Central memory CD4-positive, alpha-beta T cell (primary cell): ENCODE data around the gene BCAT1.
A peak's percentile ranks its signal among the peaks of the same experiment; 100 is the strongest.

Source experiments
- DNase-seq: peaks from one replicate; pipeline ENCODE4 v3.0.0; 2022

BCAT1 gene

GRCh38 chr12:24806386-24806785 is 142.5 kb downstream of the BCAT1 start:
- no peak for DNase-seq

- DNase-seq: no peak
Observed at GRCh38 chr12:24803430-24804245, 145.3 kb downstream of the BCAT1 start.

- no peak for DNase-seq
Observed at GRCh38 chr12:24798335-24798734, 150.6 kb downstream of the BCAT1 start.

GRCh38 chr12:24797901-24798300 is 151.0 kb downstream of the BCAT1 start:
- no peak for DNase-seq

- no peak for DNase-seq
Observed at GRCh38 chr12:24796876-24797275, 152.0 kb downstream of the BCAT1 start.

- DNase-seq: peak; percentile 3
Observed at GRCh38 chr12:24795699-24796347, 153.1 kb downstream of the BCAT1 start.

GRCh38 chr12:24791622-24792021 is 157.3 kb downstream of the BCAT1 start:
- DNase-seq: no peak

- no peak for DNase-seq
Observed at GRCh38 chr12:24788886-24789285, 160.0 kb downstream of the BCAT1 start.

GRCh38 chr12:24780697-24781368 is 168.1 kb downstream of the BCAT1 start:
- no peak for DNase-seq

GRCh38 chr12:24778486-24779304 is 170.2 kb downstream of the BCAT1 start:
- no peak for DNase-seq

GRCh38 chr12:24777359-24777758 is 171.5 kb downstream of the BCAT1 start:
- DNase-seq: no peak

GRCh38 chr12:24776861-24777260 is 172.0 kb downstream of the BCAT1 start:
- DNase-seq: no peak

- no peak for DNase-seq
Observed at GRCh38 chr12:24775073-24775472, 173.8 kb downstream of the BCAT1 start.

- DNase-seq: no peak
Observed at GRCh38 chr12:24773996-24774395, 174.9 kb downstream of the BCAT1 start.

- no peak for DNase-seq
Observed at GRCh38 chr12:24772813-24773212, 176.1 kb downstream of the BCAT1 start.

- DNase-seq: no peak
Observed at GRCh38 chr12:24770821-24771220, 178.1 kb downstream of the BCAT1 start.

- DNase-seq: no peak
Observed at GRCh38 chr12:24770334-24770733, 178.6 kb downstream of the BCAT1 start.

- DNase-seq: no peak
Observed at GRCh38 chr12:24769682-24770081, 179.2 kb downstream of the BCAT1 start.

GRCh38 chr12:24768415-24768814 is 180.5 kb downstream of the BCAT1 start:
- no peak for DNase-seq

GRCh38 chr12:24767016-24767415 is 181.9 kb downstream of the BCAT1 start:
- DNase-seq: no peak

GRCh38 chr12:24764712-24765111 is 184.2 kb downstream of the BCAT1 start:
- no peak for DNase-seq

GRCh38 chr12:24760606-24761378 is 188.1 kb downstream of the BCAT1 start:
- DNase-seq: no peak
